ENCODE results near the gene YWHAG. TPM values are rescaled to one million over a fixed set of nuclear protein-coding genes. Genes with fewer than 3 reads are reported as not detected.

The YWHAG gene
- total and polyA plus RNA-seq, 2 of the 13 experiments (the other 11 are each of a cell fraction or from before 2014, with no cell fraction given), result 36.9 to 67.5 TPM

DNA sequence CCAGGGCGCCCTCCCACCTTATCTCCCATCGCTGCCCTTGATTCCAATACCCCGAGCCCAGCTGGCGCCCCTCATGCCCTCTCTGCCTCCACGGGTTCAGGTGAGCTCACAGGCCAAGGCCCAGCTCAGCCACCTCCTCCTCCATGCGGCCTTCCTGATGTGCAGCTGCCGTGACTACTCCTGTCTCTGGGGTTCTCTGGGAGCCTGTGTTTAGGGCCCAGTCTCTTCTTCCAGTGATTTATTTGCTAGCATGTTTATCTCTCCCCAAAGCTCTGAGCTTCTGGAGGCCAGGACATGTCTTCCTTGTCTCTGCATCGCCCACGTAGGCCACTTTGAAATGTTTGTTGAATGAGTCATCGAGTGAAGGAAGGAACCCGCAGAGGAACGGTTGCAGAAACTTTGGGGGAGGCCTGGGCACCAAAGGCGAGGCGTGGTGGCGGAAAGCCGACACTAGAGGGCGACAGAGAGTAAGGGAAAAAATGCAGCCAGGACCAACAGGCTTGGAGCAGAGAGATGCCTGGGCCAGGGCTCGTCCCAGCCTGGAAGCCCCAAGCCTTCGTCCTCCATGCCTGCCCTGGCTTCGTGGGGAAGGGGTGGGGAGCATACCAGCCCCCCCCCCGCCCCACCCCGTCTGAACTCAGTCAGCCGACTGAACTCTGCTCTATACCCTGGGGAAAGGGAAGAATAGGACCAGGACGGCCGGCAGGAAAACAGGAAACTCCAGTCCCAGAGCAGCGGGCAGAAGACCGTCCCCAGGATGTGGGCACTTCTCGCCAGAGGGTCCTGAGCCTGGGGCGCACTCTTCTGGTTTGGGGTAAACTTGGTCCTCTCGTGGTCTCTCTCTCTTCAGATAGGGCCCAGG lies 67.2 kb downstream of the YWHAG start (continued):
- TF ChIP-seq, protein P1, sequence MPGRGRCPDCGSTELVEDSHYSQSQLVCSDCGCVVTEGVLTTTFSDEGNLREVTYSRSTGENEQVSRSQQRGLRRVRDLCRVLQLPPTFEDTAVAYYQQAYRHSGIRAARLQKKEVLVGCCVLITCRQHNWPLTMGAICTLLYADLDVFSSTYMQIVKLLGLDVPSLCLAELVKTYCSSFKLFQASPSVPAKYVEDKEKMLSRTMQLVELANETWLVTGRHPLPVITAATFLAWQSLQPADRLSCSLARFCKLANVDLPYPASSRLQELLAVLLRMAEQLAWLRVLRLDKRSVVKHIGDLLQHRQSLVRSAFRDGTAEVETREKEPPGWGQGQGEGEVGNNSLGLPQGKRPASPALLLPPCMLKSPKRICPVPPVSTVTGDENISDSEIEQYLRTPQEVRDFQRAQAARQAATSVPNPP (CRISPR knock-in tag; IDR thresholded peaks at IDR 0.05), result no peak; the same call in 1 of the 2 replicates
- TF ChIP-seq ZNF264 (CRISPR knock-in tag; IDR thresholded peaks at IDR 0.05) (no peak; the same call in 1 of the 2 replicates), ZNF746 (CRISPR knock-in tag; IDR thresholded peaks at IDR 0.05) (0 out of 2 replicates have a peak, but pooled peaks have one; percentile 46), NR3C1 (CRISPR knock-in tag; IDR thresholded peaks at IDR 0.05) (no peak), SRSF4 (IDR thresholded peaks at IDR 0.05; ENCODE audit: low read depth, low read length, poor library complexity, severe bottlenecking) (no peak), YEATS2 (CRISPR knock-in tag; IDR thresholded peaks at IDR 0.05; ENCODE audit: borderline replicate concordance) (peak; percentile 68; the same call in 1 of the 2 replicates), ZBTB7A (CRISPR knock-in tag; IDR thresholded peaks at IDR 0.05) (no peak; the same call in 1 of the 2 replicates), CREM (IDR thresholded peaks at IDR 0.05) (0 out of 2 replicates have a peak, but pooled peaks have one; percentile 40), CREM (CRISPR knock-in tag; IDR thresholded peaks at IDR 0.05) (no peak), PTBP1 (IDR thresholded peaks at IDR 0.05; ENCODE audit: low read depth, low read length, poor library complexity, severe bottlenecking) (peak; percentile 21), TAF1 (CRISPR knock-in tag; IDR thresholded peaks at IDR 0.05) (0 out of 2 replicates have a peak, but pooled peaks have one; percentile 31), NCOA5 (CRISPR knock-in tag; IDR thresholded peaks at IDR 0.05) (no peak), BCL6 (CRISPR knock-in tag; IDR thresholded peaks at IDR 0.05) (peak; percentile 22; the same call in 1 of the 2 replicates)
- TF ChIP-seq, protein P2, sequence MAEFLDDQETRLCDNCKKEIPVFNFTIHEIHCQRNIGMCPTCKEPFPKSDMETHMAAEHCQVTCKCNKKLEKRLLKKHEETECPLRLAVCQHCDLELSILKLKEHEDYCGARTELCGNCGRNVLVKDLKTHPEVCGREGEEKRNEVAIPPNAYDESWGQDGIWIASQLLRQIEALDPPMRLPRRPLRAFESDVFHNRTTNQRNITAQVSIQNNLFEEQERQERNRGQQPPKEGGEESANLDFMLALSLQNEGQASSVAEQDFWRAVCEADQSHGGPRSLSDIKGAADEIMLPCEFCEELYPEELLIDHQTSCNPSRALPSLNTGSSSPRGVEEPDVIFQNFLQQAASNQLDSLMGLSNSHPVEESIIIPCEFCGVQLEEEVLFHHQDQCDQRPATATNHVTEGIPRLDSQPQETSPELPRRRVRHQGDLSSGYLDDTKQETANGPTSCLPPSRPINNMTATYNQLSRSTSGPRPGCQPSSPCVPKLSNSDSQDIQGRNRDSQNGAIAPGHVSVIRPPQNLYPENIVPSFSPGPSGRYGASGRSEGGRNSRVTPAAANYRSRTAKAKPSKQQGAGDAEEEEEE (CRISPR knock-in tag; IDR thresholded peaks at IDR 0.05; ENCODE audit: borderline replicate concordance), result no peak
- TF ChIP-seq, protein P3, sequence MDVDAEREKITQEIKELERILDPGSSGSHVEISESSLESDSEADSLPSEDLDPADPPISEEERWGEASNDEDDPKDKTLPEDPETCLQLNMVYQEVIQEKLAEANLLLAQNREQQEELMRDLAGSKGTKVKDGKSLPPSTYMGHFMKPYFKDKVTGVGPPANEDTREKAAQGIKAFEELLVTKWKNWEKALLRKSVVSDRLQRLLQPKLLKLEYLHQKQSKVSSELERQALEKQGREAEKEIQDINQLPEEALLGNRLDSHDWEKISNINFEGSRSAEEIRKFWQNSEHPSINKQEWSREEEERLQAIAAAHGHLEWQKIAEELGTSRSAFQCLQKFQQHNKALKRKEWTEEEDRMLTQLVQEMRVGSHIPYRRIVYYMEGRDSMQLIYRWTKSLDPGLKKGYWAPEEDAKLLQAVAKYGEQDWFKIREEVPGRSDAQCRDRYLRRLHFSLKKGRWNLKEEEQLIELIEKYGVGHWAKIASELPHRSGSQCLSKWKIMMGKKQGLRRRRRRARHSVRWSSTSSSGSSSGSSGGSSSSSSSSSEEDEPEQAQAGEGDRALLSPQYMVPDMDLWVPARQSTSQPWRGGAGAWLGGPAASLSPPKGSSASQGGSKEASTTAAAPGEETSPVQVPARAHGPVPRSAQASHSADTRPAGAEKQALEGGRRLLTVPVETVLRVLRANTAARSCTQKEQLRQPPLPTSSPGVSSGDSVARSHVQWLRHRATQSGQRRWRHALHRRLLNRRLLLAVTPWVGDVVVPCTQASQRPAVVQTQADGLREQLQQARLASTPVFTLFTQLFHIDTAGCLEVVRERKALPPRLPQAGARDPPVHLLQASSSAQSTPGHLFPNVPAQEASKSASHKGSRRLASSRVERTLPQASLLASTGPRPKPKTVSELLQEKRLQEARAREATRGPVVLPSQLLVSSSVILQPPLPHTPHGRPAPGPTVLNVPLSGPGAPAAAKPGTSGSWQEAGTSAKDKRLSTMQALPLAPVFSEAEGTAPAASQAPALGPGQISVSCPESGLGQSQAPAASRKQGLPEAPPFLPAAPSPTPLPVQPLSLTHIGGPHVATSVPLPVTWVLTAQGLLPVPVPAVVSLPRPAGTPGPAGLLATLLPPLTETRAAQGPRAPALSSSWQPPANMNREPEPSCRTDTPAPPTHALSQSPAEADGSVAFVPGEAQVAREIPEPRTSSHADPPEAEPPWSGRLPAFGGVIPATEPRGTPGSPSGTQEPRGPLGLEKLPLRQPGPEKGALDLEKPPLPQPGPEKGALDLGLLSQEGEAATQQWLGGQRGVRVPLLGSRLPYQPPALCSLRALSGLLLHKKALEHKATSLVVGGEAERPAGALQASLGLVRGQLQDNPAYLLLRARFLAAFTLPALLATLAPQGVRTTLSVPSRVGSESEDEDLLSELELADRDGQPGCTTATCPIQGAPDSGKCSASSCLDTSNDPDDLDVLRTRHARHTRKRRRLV (CRISPR knock-in tag; IDR thresholded peaks at IDR 0.05), result no peak
- TF ChIP-seq, protein P4, sequence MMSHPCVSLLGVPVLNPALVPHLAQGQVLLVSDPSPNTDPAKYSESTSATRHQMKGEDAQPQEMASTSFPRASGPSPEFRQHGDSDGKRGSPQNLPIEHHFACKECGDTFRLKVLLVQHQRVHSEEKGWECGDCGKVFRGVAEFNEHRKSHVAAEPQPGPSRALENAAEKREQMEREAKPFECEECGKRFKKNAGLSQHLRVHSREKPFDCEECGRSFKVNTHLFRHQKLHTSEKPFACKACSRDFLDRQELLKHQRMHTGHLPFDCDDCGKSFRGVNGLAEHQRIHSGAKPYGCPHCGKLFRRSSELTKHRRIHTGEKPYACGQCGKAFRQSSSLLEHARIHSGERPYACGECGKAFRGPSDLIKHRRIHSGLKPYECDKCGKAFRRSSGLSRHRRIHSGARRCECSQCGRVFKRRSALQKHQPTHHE (CRISPR knock-in tag; IDR thresholded peaks at IDR 0.05; ENCODE audit: borderline replicate concordance), result peak; percentile 47; the same call in 1 of the 2 replicates
- TF ChIP-seq, protein P5, sequence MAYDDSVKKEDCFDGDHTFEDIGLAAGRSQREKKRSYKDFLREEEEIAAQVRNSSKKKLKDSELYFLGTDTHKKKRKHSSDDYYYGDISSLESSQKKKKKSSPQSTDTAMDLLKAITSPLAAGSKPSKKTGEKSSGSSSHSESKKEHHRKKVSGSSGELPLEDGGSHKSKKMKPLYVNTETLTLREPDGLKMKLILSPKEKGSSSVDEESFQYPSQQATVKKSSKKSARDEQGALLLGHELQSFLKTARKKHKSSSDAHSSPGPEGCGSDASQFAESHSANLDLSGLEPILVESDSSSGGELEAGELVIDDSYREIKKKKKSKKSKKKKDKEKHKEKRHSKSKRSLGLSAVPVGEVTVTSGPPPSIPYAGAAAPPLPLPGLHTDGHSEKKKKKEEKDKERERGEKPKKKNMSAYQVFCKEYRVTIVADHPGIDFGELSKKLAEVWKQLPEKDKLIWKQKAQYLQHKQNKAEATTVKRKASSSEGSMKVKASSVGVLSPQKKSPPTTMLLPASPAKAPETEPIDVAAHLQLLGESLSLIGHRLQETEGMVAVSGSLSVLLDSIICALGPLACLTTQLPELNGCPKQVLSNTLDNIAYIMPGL (CRISPR knock-in tag; IDR thresholded peaks at IDR 0.05; ENCODE audit: borderline replicate concordance in 1 of 2, low read depth in 1 of 2), result peak; percentile 80 to 90
